Pancreas (tissue), 10 donors: ENCODE results near the gene CLEC3B. TPM values are rescaled to one million over a fixed set of nuclear protein-coding genes. Genes with fewer than 3 reads are reported as not detected.
"Not testable (repeated sequence)": the region's sequence is repeated elsewhere in the genome, so short reads cannot be mapped to it uniquely, and the experiment has no call there.

Source experiments
- ATAC-seq, 4 donors: fragments of 200-7000 bp; cut with Tn5 transposase; one replicate each; pipeline versions ENCODE4 v1.8.0 to v1.9.1; 2020; ENCODE audit warnings: mild to moderate bottlenecking in 4 of 4, moderate library complexity in 4 of 4
- DNase-seq, 6 donors: peaks; one replicate each; pipeline ENCODE4 v3.0.0-alpha.2; 2020
- FAIRE-seq: peaks from 2 replicates; lab custom pipeline; 2012; peaks lifted over from hg19 to GRCh38; lab: Jason Lieb, UNC
- H3K27ac ChIP-seq, 4 donors: fragments of 200-600 bp; sonication (generic); 1 replicate in 3 of 4; 2 replicates in 1 of 4; pipeline versions ENCODE4 v1.5.0 to v1.8.0; 2020
- H3K27me3 ChIP-seq, 4 donors: fragments of 200-600 bp; one replicate each; pipeline ENCODE4 v1.8.0; 2021
- H3K36me3 ChIP-seq, 3 donors: fragments of 200-600 bp; sonication (generic) in 1 of 3; one replicate each; pipeline versions ENCODE4 v1.5.0 to v1.8.0; 2020 to 2021
- H3K4me1 ChIP-seq, 3 donors: fragments of 200-600 bp; one replicate each; pipeline ENCODE4 v1.8.0; 2021
- H3K4me3 ChIP-seq, 4 donors: fragments of 200-600 bp; sonication (generic) in 2 of 4; one replicate each; pipeline versions ENCODE4 v1.5.0 to v1.8.0; 2020 to 2021
- H3K9me3 ChIP-seq, 4 donors: fragments of 200-600 bp; one replicate each; pipeline ENCODE4 v1.8.0; 2021
- WGBS, 2 donors: extraction: QIAGEN DNeasy Blood & Tissue Kit; methylation state at CpG; one replicate each; pipeline ENCODE4 v1.1.7; 2013; 5-methylcytosine and 5-hydroxymethylcytosine counted together
- intact Hi-C, 3 donors: fragments of 100-400 bp; cut with DNase I; formaldehyde crosslinking; loops; one replicate each; pipeline versions ENCODE4 v1.11.1 to v1.14.2; 2022
- polyA plus RNA-seq, 2 donors: library from polyadenylated mRNA; stranded (reverse); fragments of 200-250 nt; gene quantifications; one replicate each; pipeline ENCODE4 v1.2.3, GENCODE V29; 2013
- total RNA-seq, 6 donors: library from RNA; stranded (reverse); fragmentation: NEBNext Ultra II Directional in 4 of 6; extraction: Animal tissue kit (Norgen Biotek cat#: 25700) in 4 of 6; gene quantifications; one replicate each; pipeline versions ENCODE4 v1.2.1 to v1.2.4, GENCODE V29; 2021 to 2023
- TF ChIP-seq, protein P1 (sequence below), 4 donors: fragments of 200-600 bp; sonication (generic) in 3 of 4; IDR thresholded peaks; one replicate each; pipeline versions ENCODE4 v1.5.0 to v1.8.0; 2021; ENCODE audit warnings: antibody characterized with exemption in 4 of 4
- donor health status: healthy with polysubstance abuse.
- donor health status: DM: no; HTN: no; CAD: no; lungs with moderate emphysema.
- donor health status: DM: no; HTN: no; CAD: no.
- donor health status: control.
- donor health status: control.
- donor health status: Bipolar disorder and iron deficiency.
- donor health status: DM: yes; HTN: yes; CAD: no.
- donor health status: DM: no; HTN: no; CAD: no.
- donor health status: DM: no; HTN: no; CAD: no.
- donor health status: DM: yes; HTN: yes; CAD: no.

Gene CLEC3B
- total and polyA plus RNA-seq, 8 donors: 1.3 to 31.9 (median 7.8) TPM

DNA sequence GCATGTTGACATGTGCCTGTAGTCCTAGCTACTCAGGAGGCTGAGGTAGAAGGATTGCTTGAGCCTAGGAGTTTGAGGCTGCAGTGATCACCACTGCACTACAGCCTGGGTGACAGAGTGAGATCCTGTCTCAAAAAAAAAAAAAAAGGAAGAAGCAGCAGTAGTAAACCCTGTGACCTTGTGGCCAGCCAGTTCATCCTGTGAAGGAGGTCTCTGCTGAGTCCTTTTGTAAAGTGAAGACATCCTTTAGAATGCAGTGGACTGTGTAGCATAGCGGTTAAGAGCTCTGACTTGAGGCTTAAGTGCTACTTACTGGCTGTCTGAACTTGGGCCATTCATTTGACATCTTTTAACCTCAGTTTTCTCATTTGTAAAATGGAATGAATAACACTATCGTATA is 41.8 kb upstream of the CLEC3B start:
- Histone ChIP-seq H3K9me3 (no peaks in the 10 kb centered on the region), H3K4me1 (peaks cover 29 to 30% (median 29%) of the 10 kb centered on the region in 3 donors), H3K36me3 (no peaks in the 10 kb centered on the region), H3K27me3 (no peaks in the 10 kb centered on the region), H3K27ac (peak overlapping the region in 1 of 4 donors; percentile 46), H3K4me3 (no peak overlapping the region)
- TF ChIP-seq, protein P1, sequence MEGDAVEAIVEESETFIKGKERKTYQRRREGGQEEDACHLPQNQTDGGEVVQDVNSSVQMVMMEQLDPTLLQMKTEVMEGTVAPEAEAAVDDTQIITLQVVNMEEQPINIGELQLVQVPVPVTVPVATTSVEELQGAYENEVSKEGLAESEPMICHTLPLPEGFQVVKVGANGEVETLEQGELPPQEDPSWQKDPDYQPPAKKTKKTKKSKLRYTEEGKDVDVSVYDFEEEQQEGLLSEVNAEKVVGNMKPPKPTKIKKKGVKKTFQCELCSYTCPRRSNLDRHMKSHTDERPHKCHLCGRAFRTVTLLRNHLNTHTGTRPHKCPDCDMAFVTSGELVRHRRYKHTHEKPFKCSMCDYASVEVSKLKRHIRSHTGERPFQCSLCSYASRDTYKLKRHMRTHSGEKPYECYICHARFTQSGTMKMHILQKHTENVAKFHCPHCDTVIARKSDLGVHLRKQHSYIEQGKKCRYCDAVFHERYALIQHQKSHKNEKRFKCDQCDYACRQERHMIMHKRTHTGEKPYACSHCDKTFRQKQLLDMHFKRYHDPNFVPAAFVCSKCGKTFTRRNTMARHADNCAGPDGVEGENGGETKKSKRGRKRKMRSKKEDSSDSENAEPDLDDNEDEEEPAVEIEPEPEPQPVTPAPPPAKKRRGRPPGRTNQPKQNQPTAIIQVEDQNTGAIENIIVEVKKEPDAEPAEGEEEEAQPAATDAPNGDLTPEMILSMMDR (IDR thresholded peaks at IDR 0.05): no peak
- ATAC-seq: peak in 1 of 4 donors; percentile 6
- no peak for FAIRE-seq
- intact Hi-C loops: no loop called here
- 94 to 100% methylated on average over 2 of the region's 2 CpGs for WGBS, 2 donors
- DNase-seq: no peak

DNA sequence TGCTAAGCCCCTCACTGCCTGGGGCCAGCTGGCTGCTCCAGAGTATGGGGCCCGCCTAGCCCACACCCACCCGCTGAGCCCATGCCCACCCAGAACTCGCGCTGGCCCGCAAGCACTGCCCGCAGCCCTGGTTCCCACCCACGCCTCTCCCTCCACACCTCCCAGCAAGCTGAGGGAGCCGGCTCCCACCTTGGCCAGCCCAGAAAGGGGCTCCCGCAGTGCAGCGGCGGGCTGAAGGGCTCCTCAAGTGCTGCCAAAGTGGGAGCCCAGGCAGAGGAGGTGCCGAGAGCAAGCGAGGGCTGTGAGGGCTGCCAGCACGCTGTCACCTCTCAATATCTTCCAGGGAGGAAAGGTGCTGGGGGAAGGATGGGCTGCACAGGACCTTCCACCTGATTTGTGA is 39.8 kb upstream of the CLEC3B start:
- FAIRE-seq, intact Hi-C loops, ATAC-seq, H3K36me3 ChIP-seq, DNase-seq, H3K27ac ChIP-seq, H3K27me3 ChIP-seq, H3K9me3 ChIP-seq, H3K4me3 ChIP-seq: not testable (repeated sequence)
- WGBS, 2 donors: 97% methylated on average over 14 of the region's 14 CpGs
- peaks cover 22 to 24% (median 22%) of the 10 kb centered on the region in 3 donors for H3K4me1 ChIP-seq

DNA sequence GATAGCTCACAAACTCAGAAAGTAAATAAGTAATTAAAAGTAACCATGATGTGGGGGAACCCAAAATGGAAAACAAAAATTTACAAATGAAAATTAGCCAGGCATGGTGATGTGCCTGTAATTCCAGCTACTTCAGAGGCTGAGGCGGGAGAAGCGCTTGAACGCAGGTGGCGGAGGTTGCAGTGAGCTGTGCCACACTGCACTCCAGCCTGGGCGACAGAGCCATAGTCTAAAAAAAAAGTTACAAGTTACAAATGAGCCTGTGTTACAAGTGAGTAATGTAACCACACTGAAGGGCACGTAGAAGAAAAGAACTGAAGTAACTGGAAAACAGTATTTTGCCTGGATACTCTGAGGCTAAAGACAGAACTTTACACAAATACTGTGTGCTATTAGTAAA is 38.8 kb upstream of the CLEC3B start:
- Histone ChIP-seq H3K27me3 (no peaks in the 10 kb centered on the region), H3K36me3 (no peaks in the 10 kb centered on the region), H3K9me3 (no peaks in the 10 kb centered on the region), H3K4me1 (peaks cover 19 to 21% (median 21%) of the 10 kb centered on the region in 3 donors), H3K4me3 (no peak overlapping the region), H3K27ac (no peak overlapping the region)
- WGBS, 2 donors: 94% methylated on average over 6 of the region's 6 CpGs
- intact Hi-C loops: no loop called here
- no peak for FAIRE-seq
- no peak for DNase-seq
- ATAC-seq: no peak
- TF ChIP-seq, protein P1 (IDR thresholded peaks at IDR 0.05): no peak

DNA sequence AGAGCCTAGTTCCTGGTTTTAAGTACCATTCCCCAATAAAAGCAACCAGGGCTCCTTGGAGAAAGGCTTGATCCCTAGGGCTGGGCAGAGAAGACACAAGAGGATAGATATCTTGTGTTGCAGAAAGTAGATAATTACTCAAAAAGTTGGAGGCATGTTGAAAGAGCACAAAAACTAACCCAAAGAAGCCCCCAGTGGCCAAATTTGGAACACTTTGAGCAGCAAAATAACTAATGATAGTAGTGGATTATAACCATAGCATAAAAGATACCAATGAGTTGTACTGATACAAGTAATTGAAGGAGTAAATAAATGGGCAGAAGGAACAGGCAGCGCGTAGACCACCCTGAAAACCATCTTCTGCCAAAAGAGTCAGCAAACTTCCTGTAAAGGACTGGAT is 38.0 kb upstream of the CLEC3B start:
- Histone ChIP-seq H3K27me3 (no peaks in the 10 kb centered on the region), H3K4me3 (no peak overlapping the region), H3K4me1 (peaks cover 13 to 17% (median 16%) of the 10 kb centered on the region in 3 donors), H3K9me3 (no peaks in the 10 kb centered on the region), H3K36me3 (no peaks in the 10 kb centered on the region), H3K27ac (no peak overlapping the region)
- no peak for DNase-seq
- 98% methylated on average over 2 of the region's 2 CpGs for WGBS, 2 donors
- TF ChIP-seq, protein P1 (IDR thresholded peaks at IDR 0.05): peak in 1 of 4 donors; percentile 16
- intact Hi-C loops: no loop called here
- ATAC-seq: no peak
- FAIRE-seq: no peak

DNA sequence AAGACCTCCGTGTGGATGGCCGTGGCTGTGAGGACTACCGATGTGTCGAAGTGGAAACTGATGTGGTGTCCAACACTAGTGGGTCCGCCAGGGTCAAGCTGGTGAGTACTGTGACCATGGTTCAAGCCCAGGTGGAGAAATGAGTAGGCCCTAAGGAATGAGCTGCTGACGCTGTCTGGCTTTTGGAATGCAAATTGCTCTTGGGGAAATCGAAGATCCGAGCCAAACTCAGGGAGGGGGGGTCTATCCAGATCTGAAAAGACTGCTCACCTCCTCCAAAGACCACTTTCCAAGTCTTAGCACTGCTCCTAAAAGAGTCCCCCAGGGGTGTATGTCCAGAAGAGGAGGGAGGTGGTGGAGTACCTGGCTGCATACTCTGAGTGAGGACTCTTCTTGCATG is 37.0 kb upstream of the CLEC3B start:
- whole genome bisulfite sequencing, 2 donors: 94 to 99% methylated on average over 8 of the region's 8 CpGs
- no peak for DNase-seq
- ATAC-seq: no peak
- Histone ChIP-seq H3K4me1 (peaks cover 6 to 16% (median 13%) of the 10 kb centered on the region in 3 donors), H3K27ac (no peak overlapping the region), H3K4me3 (no peak overlapping the region), H3K9me3 (no peaks in the 10 kb centered on the region), H3K27me3 (no peaks in the 10 kb centered on the region), H3K36me3 (no peaks in the 10 kb centered on the region)
- intact Hi-C loops: no loop called here
- no peak for FAIRE-seq
- TF ChIP-seq, protein P1 (IDR thresholded peaks at IDR 0.05): no peak
